ENCODE results near the gene TM9SF4. TPM values are rescaled to one million over a fixed set of nuclear protein-coding genes. Genes with fewer than 3 reads are reported as not detected.
A peak's percentile ranks its signal among the peaks of the same experiment; 100 is the strongest.
"Not testable (repeated sequence)": the region's sequence is repeated elsewhere in the genome, so short reads cannot be mapped to it uniquely, and the experiment has no call there.

Gene TM9SF4
- total RNA-seq, 1 donor from 2014 or later = 15.1 TPM

DNA sequence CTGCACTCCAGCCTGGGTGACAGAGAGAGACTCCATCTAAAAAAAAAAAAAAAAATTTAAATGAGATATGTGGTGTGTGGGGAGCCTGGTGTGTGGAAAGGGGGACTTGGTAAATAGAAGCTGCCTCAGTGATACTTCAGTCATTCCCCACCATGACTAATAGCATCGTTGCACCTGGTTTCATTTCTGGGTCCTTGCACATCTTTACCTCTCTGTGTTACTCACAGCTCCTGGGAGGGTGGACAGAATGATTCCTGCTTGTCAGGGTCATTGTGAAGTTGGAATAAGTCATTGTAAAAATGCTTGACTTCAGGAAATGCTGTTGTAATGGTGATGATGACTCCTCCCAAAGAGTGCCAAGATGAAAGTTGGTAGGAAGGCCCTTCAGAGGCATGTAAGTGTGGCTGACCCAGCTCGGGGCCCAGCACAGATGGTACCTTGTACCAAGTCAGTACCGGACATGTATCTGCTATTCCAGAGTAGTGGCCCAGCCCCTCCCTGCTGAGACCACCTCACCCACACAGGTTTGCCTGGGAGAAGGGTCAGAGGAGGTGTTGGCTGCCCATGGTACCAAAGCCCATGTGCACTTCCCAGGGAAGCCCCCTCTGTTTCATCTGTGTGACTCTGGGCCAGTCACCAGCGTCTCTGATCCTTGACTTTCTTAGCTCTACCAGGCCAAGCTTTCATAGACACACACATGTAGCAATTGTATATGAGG lies 49.6 kb downstream of the TM9SF4 start:
- no peak for DNase-seq

DNA sequence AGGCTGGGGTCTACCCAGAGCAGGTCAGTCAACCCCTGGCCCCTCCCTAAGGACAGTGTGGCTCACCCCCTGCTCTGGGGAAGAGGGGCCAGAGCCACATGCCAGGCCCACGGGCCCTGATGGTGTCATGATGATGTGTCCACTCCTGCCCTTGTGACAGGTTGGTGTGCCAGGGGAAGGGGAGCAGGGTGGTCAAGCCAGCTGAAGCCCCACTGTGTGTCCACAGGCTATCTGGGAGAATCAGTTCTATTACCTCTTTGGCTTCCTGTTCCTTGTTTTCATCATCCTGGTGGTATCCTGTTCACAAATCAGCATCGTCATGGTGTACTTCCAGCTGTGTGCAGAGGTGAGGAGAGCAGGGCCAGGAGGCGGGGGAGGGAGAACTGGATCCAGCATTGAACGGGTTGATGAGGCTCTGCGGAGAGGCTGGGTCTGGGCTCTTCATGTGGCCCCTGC lies 50.3 kb downstream of the TM9SF4 start:
- no peak for DNase-seq

DNA sequence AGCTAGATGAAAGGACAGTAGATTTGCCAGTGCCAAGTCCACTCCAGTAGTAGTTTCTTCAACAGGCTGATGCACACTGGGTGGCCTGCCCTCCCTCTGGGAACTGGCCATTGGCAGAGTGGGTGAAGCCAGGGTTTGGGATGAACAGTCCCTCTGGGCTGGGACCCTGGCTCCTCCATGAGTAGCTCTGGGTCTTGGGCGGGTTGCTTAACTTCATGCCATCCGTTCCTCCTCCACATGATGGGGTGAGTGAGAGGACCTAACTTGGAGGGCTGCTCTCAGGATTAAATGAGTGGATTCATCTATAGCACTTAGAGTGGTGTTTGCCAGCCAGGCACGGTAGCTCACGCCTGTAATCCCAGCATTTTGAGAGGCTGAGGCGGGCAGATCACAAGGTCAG lies 50.8 kb downstream of the TM9SF4 start:
- no peak for DNase-seq

DNA sequence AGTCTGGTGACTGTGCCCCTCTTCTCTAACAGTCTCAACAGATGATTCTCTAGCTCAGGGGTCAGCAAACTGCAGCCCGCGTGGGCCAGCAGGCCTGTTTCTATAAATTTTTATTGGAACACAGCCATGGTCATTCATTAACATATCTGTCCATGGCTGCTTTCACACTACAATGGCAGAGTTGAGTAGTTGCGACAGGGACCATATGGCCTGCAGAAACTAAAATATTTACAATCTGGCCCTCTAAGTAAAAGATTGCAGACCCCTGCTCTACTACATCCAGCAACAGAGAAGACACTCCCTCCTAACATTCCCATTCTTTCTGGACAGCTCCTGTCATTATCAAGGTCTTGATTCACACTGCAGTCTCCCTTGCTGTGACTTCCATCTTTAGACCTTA lies 52.8 kb downstream of the TM9SF4 start:
- DNase-seq = no peak

DNA sequence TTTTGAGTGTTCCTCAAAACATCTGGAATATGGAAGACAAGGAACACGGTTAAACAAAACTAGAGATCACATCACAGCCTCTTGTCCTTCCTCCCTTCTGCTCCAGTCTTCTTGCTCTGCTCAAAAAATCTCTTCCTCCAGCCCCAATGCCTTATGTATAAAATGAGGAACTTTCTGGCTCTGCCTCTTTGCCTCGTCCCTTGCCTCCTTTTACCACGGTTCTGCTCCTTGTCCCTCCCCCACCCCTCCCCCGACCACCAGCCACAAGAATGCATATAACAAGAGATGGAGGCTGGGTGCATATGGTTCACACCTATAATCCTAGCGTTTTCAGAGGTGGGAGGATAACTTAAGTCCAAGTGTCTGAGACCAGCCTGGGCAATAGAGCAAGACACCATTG lies 54.4 kb downstream of the TM9SF4 start:
- DNase-seq = no peak

DNA sequence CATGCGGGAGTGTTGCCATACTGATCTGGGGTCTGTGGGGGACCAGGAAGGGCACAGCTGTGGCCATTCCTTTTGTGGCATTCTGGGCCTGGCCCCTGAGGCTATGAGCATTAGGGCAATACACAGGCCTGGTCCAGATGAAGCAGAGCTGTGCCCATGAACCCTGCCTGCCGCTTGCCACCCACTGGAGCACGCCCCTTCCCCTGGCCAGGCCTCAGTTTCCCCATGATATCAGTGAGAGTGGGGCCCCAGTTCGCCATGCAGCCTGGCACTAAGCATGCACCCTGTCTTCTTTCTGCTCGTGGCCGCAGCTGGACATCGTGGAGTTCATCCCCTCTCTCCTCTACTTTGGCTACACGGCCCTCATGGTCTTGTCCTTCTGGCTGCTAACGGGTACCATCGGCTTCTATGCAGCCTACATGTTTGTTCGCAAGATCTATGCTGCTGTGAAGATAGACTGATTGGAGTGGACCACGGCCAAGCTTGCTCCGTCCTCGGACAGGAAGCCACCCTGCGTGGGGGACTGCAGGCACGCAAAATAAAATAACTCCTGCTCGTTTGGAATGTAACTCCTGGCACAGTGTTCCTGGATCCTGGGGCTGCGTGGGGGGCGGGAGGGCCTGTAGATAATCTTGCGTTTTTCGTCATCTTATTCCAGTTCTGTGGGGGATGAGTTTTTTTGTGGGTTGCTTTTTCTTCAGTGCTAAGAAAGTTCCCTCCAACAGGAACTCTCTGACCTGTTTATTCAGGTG lies 55.6 kb downstream of the TM9SF4 start:
- no peak for DNase-seq

DNA sequence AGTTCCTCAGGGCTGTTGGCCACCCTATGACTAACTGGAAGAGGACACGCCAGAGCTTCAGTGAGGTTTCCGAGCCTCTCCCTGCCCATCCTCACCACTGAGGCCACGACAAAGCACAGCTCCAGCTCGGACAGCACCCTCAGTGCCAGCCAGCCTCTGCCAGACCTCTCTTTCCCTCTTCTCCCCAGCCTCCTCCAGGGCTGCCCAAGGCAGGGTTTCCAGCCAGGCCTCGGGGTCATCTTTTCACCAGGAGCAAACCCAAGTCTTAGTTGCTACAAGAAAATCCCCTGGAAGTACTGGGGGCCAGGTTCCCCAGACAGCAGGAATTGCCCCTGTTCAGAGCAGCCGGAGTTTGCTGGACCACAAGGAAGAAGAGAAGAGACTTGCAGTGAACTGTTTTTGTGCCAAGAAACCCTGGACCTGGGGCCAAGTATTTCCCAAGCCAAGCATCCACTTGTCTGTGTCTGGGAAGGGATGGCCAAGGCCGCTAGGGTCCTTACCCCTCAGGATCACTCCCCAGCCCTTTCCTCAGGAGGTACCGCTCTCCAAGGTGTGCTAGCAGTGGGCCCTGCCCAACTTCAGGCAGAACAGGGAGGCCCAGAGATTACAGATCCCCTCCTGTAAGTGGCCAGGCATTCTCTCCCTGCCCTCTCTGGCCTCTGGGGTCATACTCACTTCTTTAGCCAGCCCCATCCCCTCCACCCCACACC lies 56.5 kb downstream of the TM9SF4 start:
- no peak for DNase-seq

DNA sequence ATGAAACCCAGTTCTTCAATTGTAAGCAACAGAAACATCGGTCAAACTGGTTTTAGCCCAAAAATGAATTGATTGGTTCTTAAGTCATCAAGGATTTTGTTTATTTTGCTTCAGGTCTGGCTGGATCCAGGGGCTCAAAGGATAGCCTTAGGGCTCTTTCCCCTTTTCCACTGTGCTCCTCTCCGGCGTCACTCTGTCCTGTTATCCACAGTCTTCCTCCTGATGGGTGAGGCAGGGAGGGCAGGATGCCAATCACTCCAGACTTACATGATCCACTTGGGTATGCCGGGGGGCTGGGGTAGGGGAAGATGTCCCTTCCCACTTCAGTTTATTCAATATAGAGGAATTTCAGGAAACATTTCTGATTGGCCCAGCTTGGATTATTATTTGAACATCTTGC lies 58.0 kb downstream of the TM9SF4 start:
- DNase-seq = no peak

DNA sequence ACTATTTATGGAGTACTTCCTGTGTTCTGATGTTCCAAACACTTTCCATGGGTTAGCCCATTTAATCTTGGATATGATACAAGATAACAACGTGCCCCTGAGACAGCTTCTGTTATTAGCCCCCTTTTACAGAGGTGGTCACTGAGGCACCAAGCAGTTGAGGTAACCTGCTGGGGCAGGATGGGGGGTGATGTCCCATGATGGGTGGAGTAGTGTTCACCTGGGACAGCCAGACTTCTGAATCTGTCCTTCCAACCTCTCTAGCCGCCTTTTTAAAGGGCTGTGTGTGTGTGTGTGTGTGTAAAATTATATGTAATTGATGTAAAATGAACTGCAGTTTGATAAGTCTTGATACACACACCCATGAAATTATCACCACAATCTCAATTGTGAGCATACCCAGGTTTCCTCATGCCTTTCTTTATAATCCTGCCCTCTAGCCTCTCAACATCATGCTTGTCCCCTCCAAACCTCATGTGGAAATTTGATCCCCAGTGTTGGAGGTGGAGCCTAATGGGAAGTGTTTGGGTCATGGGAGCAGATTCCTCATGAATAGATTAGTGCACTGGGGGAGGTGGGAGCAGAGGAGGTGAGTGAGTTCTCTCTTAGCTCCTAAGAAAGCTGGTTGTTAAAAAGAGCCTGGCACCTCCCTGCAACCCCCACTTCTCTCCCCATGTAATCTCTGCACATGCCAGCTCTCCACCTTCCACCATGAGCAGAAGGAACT lies 58.8 kb downstream of the TM9SF4 start:
- DNase-seq = no peak

DNA sequence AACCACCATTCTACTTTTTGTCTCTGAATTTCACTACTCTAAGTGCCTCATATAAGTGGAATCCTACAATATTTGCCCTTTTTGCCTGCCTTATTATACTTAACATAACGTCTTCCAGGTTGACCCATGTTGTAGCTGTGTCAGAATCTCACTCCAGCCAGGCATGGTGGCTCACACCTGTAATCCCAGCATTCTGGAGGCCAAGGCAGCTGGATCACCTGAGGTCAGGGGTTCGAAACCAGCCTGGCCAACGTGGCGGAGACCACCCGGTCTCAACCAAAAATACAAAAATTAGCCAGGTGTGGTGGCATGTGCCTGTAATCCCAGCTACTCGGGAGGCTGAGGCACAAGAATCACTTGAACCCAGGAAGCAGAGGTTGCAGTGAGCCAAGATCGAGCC lies 68.2 kb downstream of the TM9SF4 start:
- DNase-seq = not testable (repeated sequence)

DNA sequence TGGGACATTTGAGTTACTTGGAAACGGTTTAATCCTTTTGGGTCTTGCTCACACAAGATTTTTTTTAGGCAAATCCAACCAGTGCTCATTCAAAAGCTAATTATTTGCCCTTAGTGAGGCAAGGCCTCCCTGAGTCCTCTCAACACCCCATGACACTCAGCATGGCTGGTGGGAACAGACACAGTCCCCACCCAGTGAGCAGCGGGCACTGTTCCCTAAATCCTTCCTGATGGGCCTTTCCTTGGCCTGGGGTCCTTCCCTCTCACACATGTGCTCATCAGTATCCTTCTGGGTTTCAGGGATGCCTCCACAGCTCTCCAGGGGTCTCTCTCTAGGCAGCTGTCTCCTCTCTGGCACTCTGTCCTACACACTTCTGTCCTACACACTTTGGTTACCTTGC lies 70.0 kb downstream of the TM9SF4 start:
- no peak for DNase-seq

DNA sequence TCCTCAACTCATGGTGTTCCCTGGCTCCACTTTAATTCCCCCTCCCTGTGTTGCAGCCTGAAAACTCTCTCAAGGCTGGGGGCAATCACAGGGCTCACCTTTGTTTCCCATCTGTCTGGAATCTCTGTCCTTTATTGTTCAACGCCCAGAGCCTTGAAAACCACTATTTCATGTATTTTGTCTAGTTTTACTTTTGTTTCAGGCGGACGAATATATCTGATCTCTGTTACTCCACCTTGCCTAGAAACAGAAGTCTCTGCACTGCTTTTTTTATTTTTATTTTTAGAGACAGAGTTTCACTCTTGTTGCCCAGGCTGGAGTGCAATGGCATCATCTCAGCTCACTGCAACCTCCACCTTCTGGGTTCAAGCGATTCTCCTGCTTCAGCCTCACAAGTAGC lies 70.4 kb downstream of the TM9SF4 start:
- DNase-seq = no peak

DNA sequence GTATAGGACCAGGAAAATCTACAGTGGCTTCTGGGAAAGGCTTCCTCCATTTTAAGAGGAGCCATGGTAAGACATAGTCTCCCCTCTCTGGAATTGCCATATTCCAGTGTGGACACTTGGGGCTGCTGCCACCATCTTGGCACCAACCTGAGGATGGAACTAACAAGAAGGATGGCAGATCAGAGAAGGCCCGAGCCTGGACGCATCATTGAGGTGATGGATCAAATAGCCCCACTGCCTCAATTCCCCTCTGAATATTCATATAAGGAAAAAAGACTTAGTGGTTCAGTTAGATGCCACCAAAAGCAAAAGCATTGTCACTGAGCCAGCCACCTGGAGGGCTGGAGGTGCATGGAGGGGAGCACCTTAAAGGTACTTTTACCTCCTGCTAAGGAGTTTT lies 72.1 kb downstream of the TM9SF4 start:
- no peak for DNase-seq

DNA sequence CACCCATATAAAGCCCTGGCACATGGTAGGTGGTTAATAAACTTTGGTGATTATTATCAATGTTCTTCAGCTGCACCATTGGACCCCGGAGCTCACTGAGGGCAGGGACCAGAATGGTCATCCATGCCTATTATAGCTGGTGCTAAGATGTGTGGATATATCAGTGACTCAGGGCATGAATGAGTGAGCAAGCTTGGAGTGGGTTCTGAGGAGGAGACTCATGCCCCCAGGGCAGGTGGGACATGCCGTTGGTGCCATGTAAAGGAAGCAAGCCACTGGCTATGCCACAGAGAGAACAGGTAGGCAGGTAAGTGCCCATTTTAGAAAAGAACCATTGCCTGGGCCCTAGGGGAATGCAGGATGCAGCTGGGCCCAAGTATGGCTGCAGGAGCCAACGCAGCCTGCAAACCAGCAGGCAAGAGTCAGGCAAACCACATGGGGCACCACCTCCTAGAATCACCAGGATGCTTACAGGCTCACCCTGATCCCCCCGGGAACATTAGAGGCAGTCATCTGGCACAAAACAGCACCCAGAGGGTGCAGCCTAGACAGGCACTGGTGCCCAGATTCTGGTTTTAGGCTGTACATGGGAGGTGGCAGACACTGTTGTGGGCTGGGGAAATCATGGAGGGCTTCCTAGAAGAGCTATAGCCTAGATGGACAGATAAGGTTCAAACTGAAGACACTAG lies 74.6 kb downstream of the TM9SF4 start:
- DNase-seq = no peak

DNA sequence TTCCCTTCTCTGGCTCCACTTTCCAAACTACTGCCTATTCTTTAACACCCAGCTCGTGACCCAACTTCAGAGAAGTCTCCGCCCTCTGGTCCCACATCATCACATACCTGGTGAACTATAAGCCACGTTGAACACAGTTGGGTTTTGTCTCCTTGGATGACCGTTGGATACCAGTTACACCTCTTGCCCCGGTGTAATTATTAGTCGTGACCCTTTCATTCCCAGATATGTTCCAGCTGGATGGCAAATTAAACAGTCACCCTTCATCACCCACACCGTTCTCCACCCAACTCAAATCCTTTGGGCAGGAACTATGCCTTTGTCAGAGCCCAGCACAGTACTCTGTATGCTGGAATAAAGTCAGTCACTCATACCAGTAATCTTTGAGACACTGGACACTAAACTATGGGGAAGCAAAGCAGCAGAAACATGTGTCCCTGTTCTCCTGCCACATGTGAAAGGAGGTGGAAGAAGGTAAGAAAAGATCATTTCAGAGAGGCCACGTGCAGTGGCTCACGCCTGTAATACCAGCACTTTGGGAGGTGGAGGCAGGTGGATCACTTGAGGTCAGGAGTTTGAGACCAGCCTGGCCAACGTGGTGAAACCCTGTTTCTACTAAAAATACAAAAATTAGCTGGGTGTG lies 75.6 kb downstream of the TM9SF4 start:
- no peak for DNase-seq

DNA sequence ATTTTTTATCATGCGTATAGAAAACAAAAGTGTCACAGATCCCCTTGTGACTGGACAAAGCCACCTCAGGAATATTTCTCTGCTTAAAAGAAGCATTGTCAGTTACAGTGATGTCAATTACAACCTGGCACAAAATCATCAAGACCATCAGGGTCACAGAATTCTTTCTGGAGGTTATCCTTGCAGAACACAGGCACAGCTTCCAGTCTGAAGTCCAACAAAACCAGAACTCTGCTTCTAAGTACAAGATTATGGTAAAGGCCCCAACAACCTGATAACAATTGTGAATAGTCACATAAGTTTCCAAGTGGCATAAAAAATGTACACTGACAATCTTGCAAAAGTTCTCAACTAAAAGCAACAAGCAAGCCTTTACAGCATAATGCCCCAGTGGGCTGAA lies 77.0 kb downstream of the TM9SF4 start:
- no peak for DNase-seq

DNA sequence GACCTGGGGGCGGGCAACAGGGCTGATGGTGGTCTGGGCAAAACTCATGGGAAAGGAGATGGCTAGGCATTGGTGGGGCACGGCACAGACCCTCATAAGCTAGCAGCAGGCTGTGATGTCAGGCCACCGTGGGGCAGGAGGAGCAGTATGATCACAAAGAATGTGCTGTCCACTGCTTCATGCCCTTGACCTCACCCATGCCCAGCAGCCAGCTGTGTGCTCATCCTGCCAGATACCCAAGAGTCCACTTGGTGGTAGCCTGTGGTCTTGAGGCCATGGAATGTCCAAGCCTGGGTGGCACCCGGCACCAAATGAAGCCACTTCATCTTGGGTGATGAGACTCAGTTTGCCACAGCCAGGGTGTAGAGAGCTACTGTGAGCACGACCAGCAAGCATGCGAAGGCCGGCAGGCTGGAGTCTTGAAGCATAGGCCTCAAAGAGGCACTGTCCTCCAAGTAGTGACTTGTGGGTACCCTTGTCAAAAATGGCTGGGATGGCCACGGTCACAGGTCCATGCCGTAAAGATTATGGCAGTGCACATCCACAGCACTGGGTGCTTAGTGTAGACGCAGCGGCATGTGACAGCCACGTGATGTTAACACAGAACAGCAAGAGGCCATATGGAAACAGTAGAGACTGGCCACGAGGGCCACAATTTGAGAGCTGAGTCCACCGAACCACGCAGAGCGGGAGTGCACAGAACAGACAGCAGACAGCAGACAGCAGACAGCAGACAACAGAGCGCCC lies 79.0 kb downstream of the TM9SF4 start:
- no peak for DNase-seq

DNA sequence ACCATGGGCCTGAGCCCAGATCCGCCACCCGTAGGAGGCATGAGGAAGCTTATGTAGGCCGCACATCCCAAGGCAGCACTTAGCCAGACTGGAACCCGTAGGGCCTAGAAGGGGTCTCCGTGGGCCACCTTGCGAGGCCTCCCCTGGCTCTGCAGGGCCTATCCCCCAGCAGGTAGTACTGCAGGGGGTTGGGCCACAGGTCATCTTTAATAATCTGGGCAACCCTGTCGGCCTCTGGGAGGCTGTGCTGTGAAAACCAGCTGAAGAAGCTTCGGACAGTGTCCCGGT lies 79.6 kb downstream of the TM9SF4 start:
- no peak for DNase-seq

DNA sequence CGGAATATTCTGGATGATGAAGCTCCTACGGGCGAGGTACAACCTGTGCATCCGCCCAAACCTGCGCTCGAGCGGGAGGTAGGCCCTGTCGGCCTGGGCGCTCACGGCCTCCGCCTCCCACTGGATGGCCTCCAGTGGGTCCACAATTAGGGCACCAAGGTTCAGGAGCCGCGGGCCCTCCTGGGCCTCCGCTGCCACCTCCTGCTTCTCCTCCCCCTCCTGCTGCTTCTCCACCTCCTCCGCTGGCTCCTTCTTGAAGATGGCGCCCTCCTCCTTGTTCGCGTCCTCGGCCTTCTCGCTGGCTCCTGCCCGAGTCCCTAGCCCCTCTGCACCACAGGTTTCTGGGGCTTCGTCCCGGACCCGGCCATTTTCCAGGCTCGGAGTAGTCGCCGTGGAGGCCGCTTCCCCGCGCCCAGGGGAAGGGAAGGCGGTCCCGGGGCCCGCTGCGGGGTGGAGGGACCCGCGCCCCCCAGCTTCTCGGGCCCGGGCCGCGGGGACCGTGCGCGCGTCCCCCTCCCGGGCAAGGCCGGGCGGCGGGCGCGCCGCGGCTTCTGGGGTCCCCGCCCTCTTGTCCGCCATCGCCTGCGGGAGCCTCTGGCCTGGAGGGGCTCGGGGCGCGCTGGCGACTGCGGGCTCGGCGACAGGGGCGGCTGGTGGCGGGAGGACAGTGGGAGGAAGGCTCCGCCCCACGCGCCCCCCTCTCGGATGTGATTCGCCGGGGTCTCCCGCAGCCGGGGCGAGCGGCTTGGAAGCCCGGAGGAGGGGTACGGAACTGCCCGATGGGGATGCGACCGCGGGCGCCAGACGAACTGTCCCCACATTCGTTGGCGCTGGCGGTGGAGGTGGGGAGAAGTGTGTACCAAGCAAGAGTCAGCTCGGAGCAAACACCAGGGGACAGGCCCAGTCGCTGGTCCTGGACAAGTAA lies 80.4 kb downstream of the TM9SF4 start:
- DNase-seq = peak; percentile 29

Data from occipital lobe (tissue), 2 donors.